ENCODE data around the gene TM4SF1. TPM values are rescaled to one million over a fixed set of nuclear protein-coding genes. Genes with fewer than 3 reads are reported as not detected.

Gene TM4SF1
- total RNA-seq, 2 donors from 2014 or later = 104 to 168 TPM

DNA sequence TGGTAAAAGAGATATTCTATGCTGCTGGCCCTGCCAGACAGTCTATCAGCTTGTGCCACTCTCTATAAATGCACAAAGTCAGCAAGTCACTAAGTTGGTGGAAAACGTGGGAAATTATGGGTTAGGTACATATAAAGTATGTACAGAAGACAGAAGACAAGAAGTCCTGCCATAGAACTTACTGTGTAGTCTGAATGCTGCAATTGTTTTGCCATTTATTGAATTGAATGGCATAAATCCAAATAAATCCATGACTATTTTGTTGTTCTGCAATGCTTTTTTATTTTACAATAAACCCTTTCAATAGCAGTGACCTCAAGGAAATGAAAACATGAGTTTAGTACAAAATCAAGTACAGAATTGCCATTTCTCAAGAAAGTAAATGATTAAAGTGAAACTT lies 34.1 kb upstream of the TM4SF1 start:
- ATAC-seq (no peak), DNase-seq (no peak)
- Histone ChIP-seq H3K36me3 (replicated peaks in 1 of 2; ENCODE audit: insufficient read depth in 1 of 2, low read depth in 2 of 2) (no peaks in the 10 kb centered on the region), H3K4me1 (peaks cover 50% of the 10 kb centered on the region), H3K9me3 (no peaks in the 10 kb centered on the region), H3K27ac (peak overlapping the region in 2 of 4 donors; percentile 4 to 12), H3K27me3 (no peaks in the 10 kb centered on the region), H3K4me3 (no peak overlapping the region)
- WGBS, 2 donors = 21 to 24% methylated on average over 1 of the region's 1 CpG
- TF ChIP-seq POLR2A (IDR thresholded peaks at IDR 0.05) = no peak
- TF ChIP-seq, protein P1, sequence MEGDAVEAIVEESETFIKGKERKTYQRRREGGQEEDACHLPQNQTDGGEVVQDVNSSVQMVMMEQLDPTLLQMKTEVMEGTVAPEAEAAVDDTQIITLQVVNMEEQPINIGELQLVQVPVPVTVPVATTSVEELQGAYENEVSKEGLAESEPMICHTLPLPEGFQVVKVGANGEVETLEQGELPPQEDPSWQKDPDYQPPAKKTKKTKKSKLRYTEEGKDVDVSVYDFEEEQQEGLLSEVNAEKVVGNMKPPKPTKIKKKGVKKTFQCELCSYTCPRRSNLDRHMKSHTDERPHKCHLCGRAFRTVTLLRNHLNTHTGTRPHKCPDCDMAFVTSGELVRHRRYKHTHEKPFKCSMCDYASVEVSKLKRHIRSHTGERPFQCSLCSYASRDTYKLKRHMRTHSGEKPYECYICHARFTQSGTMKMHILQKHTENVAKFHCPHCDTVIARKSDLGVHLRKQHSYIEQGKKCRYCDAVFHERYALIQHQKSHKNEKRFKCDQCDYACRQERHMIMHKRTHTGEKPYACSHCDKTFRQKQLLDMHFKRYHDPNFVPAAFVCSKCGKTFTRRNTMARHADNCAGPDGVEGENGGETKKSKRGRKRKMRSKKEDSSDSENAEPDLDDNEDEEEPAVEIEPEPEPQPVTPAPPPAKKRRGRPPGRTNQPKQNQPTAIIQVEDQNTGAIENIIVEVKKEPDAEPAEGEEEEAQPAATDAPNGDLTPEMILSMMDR (IDR thresholded peaks at IDR 0.05) = no peak
- intact Hi-C loops (cut with DNase I) = no loop called here

GRCh38 chr3:149409351-149409750 lies 31.9 kb upstream of the TM4SF1 start:
- intact Hi-C loops (cut with DNase I) = no loop called here
- H3K27me3 ChIP-seq = no peaks in the 10 kb centered on the region
- H3K4me1 ChIP-seq = peaks cover 62% of the 10 kb centered on the region
- H3K9me3 ChIP-seq = no peaks in the 10 kb centered on the region
- 45 to 57% methylated on average over 2 of the region's 2 CpGs for WGBS, 2 donors
- H3K27ac ChIP-seq = peak overlapping the region; percentile 66 to 92 (median 88)
- H3K36me3 ChIP-seq (replicated peaks in 1 of 2; ENCODE audit: insufficient read depth in 1 of 2, low read depth in 2 of 2) = no peaks in the 10 kb centered on the region
- DNase-seq (no peak), ATAC-seq (no peak)
- H3K4me3 ChIP-seq = no peak overlapping the region
- TF ChIP-seq, protein P1 (IDR thresholded peaks at IDR 0.05) = no peak
- TF ChIP-seq POLR2A (IDR thresholded peaks at IDR 0.05) = no peak

DNA sequence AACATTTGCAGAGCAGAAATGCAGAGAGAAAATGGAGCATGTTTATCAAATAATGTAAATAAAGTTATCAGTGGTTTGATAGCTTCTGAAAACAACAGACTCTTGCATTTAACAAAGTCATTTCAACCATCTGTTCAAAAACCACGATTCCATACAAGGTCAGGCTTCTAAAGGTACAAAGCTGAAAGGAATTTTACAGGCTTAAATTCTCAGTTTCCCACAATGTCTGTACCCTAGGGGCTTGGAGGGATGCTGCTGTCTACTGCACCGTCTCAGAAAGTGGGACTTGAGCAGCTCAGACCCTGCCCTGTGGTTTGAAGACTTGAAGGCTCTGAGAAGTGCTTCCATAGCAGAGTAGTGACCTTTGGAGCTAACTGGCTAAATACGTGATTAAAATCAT lies 30.4 kb upstream of the TM4SF1 start:
- Histone ChIP-seq H3K27me3 (no peaks in the 10 kb centered on the region), H3K4me3 (no peak overlapping the region), H3K4me1 (peaks cover 72% of the 10 kb centered on the region), H3K36me3 (replicated peaks in 1 of 2; ENCODE audit: insufficient read depth in 1 of 2, low read depth in 2 of 2) (no peaks in the 10 kb centered on the region), H3K9me3 (no peaks in the 10 kb centered on the region), H3K27ac (peak overlapping the region; percentile 66 to 92 (median 88))
- intact Hi-C loops (cut with DNase I) = no loop called here
- TF ChIP-seq, protein P1 (IDR thresholded peaks at IDR 0.05) = no peak
- no peak for TF ChIP-seq POLR2A (IDR thresholded peaks at IDR 0.05)
- DNase-seq (peak in 1 of 4 donors; percentile 28), ATAC-seq (peak; percentile 90)
- 9 to 13% methylated on average over 3 of the region's 3 CpGs for WGBS, 2 donors

DNA sequence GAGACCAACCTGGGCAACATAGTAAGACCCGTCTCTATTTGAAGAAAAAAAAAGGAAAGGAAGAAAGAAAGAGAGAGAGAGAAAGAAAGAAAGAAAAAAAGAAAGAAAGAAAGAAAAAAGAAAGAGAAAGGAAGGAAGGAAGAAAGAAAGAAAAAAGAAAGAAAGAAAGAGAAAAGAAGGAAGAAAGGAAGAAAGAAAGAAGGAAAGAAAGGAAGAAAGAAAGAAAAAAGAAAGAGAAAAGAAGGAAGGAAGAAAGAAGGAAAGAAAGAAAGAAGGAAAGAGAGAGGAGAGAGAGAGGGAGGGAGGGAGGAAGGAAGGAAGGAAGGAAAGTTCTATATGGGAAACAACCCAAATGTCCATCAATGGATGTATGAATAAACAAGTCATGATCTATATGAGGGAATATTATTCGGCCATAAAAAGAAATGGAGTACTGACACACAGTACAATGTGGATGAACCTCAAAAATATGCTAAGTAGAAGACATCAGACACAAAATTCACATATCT lies 28.8 kb upstream of the TM4SF1 start:
- intact Hi-C loops (cut with DNase I) = no loop called here
- H3K9me3 ChIP-seq = no peaks in the 10 kb centered on the region
- no peak for ATAC-seq
- DNase-seq = no peak
- no peak overlapping the region for H3K4me3 ChIP-seq
- H3K4me1 ChIP-seq = peaks cover 78% of the 10 kb centered on the region
- peak overlapping the region in 3 of 4 donors; percentile 84 to 92 (median 91) for H3K27ac ChIP-seq
- no peak for TF ChIP-seq POLR2A (IDR thresholded peaks at IDR 0.05)
- TF ChIP-seq, protein P1 (IDR thresholded peaks at IDR 0.05) = no peak
- H3K27me3 ChIP-seq = no peaks in the 10 kb centered on the region
- no peaks in the 10 kb centered on the region for H3K36me3 ChIP-seq (replicated peaks in 1 of 2; ENCODE audit: insufficient read depth in 1 of 2, low read depth in 2 of 2)
- WGBS, 2 donors = 88 to 92% methylated on average over 2 of the region's 2 CpGs

- TF ChIP-seq POLR2A (IDR thresholded peaks at IDR 0.05) = no peak
- TF ChIP-seq, protein P1 (IDR thresholded peaks at IDR 0.05) = no peak
- Histone ChIP-seq H3K9me3 (no peaks in the 10 kb centered on the region), H3K36me3 (replicated peaks in 1 of 2; ENCODE audit: insufficient read depth in 1 of 2, low read depth in 2 of 2) (no peaks in the 10 kb centered on the region), H3K4me3 (no peak overlapping the region), H3K27me3 (no peaks in the 10 kb centered on the region), H3K27ac (peak overlapping the region in 3 of 4 donors; percentile 45 to 97 (median 96)), H3K4me1 (peaks cover 83% of the 10 kb centered on the region)
- intact Hi-C loops (cut with DNase I) = no loop called here
- DNase-seq (no peak), ATAC-seq (no peak)
- WGBS, 2 donors = 93 to 94% methylated on average over 2 of the region's 2 CpGs
Measured at GRCh38 chr3:149403443-149403842, 26.0 kb upstream of the TM4SF1 start.

Data from body of pancreas (tissue), 4 donors.